HG02759 (cell line): Measurements from ENCODE around the gene ACMSD.

Experiments used
- ATAC-seq: cut with Tn5 transposase; IDR thresholded peaks from one replicate; pipeline ENCODE4 v1.9.1; 2021; ENCODE audit warnings: mild to moderate bottlenecking, moderate library complexity; ENCODE audit not compliant: unreplicated experiment

Gene ACMSD

GRCh38 chr2:134944975-134945374, 106.6 kb downstream of the ACMSD start:
- ATAC-seq, result no peak

GRCh38 chr2:134946073-134946472, 107.7 kb downstream of the ACMSD start:
- ATAC-seq, result no peak

- ATAC-seq, result no peak
These were observed 111.7 kb downstream of the ACMSD start for GRCh38 chr2:134949981-134950708.

- no peak for ATAC-seq
These were observed 112.5 kb downstream of the ACMSD start for GRCh38 chr2:134950886-134951285.
